HL-60 (cell line): ENCODE data around the gene LRGUK.

Experiments
- DNase-seq, 2 experiments: peaks; one replicate each; pipeline ENCODE4 v3.0.0-alpha.2; 2010 to 2020; ENCODE audit warnings: low read depth in 1 of 2, low spot score in 1 of 2
- H3K27ac ChIP-seq: fragments of 250-450 bp; sonication (Bioruptor Pico); replicated peaks from 2 replicates; pipeline ENCODE4 v1.5.1; 2020; ENCODE audit warnings: mild to moderate bottlenecking, moderate library complexity
- H3K27me3 ChIP-seq: fragments of 250-450 bp; sonication (Bioruptor Pico); 2 replicates; pipeline ENCODE4 v1.5.1; 2021; ENCODE audit warnings: mild to moderate bottlenecking, moderate library complexity; ENCODE audit not compliant: insufficient read depth, poor library complexity, severe bottlenecking
- H3K4me3 ChIP-seq: replicated peaks from 2 replicates; pipeline ENCODE4 v1.5.1; 2011; ENCODE audit warnings: mild to moderate bottlenecking, control low read depth, low read length; ENCODE audit not compliant: insufficient read depth
- GABPA ChIP-seq: IDR thresholded peaks from 2 replicates; pipeline ENCODE4 v1.6.1; 2012; ENCODE audit warnings: low read depth
- POLR2AphosphoS5 ChIP-seq: IDR thresholded peaks from 2 replicates; pipeline ENCODE4 v1.6.1; 2012; ENCODE audit warnings: low read depth
- SPI1 ChIP-seq: IDR thresholded peaks from 2 replicates; pipeline ENCODE4 v1.6.1; 2012; ENCODE audit warnings: low read depth, mild to moderate bottlenecking, borderline replicate concordance
- TF ChIP-seq, protein P1 (sequence below): IDR thresholded peaks from one replicate; pipeline ENCODE4 v1.5.1; 2011; ENCODE audit warnings: low read length, control low read depth, inconsistent platforms; ENCODE audit not compliant: insufficient read depth
- TF ChIP-seq, protein P2 (sequence below): IDR thresholded peaks from 2 replicates; pipeline ENCODE4 v1.6.1; 2012; ENCODE audit warnings: low read depth; ENCODE audit not compliant: insufficient replicate concordance

LRGUK gene

DNA sequence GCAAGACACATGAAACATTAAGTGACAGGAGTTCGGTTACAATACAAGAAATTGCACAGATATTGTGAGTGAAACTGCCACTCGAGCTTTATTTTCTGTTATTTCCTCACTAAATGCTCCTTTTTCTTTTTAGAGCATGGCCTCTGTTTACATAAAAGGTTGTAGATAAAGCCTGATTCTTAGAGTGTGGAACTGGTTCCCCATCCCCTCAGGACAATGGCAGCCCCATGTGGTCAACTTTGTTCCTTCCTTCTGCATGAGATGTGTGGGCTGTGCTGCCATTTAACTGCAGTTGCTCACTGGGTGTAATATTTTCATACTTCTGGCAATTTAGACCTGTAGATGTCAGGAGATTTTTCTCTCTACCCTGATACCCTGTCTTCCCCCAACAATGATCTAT, 70.2 kb downstream of the LRGUK start:
- H3K27ac ChIP-seq, result no peak overlapping the region
- H3K27me3 ChIP-seq, result peaks cover 2% of the 10 kb centered on the region
- TF ChIP-seq SPI1 (no peak), POLR2AphosphoS5 (no peak), GABPA (no peak)
- TF ChIP-seq, protein P1, sequence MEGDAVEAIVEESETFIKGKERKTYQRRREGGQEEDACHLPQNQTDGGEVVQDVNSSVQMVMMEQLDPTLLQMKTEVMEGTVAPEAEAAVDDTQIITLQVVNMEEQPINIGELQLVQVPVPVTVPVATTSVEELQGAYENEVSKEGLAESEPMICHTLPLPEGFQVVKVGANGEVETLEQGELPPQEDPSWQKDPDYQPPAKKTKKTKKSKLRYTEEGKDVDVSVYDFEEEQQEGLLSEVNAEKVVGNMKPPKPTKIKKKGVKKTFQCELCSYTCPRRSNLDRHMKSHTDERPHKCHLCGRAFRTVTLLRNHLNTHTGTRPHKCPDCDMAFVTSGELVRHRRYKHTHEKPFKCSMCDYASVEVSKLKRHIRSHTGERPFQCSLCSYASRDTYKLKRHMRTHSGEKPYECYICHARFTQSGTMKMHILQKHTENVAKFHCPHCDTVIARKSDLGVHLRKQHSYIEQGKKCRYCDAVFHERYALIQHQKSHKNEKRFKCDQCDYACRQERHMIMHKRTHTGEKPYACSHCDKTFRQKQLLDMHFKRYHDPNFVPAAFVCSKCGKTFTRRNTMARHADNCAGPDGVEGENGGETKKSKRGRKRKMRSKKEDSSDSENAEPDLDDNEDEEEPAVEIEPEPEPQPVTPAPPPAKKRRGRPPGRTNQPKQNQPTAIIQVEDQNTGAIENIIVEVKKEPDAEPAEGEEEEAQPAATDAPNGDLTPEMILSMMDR, result no peak
- TF ChIP-seq, protein P2, sequence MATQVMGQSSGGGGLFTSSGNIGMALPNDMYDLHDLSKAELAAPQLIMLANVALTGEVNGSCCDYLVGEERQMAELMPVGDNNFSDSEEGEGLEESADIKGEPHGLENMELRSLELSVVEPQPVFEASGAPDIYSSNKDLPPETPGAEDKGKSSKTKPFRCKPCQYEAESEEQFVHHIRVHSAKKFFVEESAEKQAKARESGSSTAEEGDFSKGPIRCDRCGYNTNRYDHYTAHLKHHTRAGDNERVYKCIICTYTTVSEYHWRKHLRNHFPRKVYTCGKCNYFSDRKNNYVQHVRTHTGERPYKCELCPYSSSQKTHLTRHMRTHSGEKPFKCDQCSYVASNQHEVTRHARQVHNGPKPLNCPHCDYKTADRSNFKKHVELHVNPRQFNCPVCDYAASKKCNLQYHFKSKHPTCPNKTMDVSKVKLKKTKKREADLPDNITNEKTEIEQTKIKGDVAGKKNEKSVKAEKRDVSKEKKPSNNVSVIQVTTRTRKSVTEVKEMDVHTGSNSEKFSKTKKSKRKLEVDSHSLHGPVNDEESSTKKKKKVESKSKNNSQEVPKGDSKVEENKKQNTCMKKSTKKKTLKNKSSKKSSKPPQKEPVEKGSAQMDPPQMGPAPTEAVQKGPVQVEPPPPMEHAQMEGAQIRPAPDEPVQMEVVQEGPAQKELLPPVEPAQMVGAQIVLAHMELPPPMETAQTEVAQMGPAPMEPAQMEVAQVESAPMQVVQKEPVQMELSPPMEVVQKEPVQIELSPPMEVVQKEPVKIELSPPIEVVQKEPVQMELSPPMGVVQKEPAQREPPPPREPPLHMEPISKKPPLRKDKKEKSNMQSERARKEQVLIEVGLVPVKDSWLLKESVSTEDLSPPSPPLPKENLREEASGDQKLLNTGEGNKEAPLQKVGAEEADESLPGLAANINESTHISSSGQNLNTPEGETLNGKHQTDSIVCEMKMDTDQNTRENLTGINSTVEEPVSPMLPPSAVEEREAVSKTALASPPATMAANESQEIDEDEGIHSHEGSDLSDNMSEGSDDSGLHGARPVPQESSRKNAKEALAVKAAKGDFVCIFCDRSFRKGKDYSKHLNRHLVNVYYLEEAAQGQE, result no peak
- H3K4me3 ChIP-seq, result no peak overlapping the region
- DNase-seq, result no peak

DNA sequence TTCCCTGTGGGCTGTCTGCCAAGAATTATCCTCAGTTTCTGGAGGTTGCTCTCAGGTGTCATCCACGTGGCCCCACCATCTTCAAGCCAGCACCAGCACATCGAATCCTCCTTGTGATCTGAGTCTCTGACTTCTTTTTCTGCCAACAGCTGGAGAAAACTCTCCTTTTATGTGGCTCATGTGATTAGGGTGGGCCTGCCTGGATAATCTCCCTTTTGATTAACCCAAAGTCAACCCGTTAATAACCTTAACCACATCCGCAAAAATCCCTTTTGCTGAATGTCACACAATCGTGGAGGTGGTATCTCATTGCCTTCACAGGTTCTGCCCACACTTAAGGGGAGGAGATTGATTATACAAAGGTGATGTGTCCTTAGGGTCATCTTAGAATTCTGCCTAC, 73.8 kb downstream of the LRGUK start:
- DNase-seq, result no peak
- TF ChIP-seq POLR2AphosphoS5, result no peak
- no peak for TF ChIP-seq SPI1
- TF ChIP-seq, protein P1, result no peak
- TF ChIP-seq, protein P2, result no peak
- no peak for TF ChIP-seq GABPA
- Histone ChIP-seq H3K4me3 (no peak overlapping the region), H3K27ac (no peak overlapping the region), H3K27me3 (no peaks in the 10 kb centered on the region)

DNA sequence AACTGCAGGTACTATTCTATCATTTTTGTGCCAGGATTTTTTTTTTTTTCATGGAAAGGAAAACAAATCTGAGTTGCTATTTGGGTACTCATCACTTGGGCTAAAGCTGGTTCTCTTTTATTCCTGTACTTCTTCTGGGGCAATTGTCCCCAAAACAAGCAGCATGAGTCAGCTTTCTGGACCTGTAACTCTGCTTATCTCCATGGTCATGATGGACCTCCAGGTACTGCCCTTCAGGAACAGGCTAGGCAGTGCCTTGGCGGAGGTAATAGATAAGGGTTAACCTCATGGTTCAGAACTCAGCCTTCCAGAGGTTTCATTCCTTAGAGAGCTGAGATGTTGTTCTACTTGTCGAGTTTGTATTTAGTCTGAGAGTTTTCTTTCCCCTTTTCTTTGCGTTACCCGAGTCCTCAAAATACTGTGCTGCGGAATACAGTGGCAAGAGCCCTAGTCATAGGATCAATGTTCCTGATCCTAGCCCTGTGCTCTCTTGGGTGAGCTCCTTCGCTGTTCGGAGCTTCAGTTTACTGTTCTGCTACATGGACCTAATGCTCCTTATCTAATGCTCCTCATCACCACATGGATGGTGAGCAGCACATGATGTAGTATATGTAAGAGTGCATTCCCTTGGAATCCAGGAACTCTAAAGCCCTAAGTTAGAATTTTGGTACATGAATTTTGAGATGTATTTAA, 74.6 kb downstream of the LRGUK start:
- Histone ChIP-seq H3K4me3 (no peak overlapping the region), H3K27me3 (no peaks in the 10 kb centered on the region), H3K27ac (no peak overlapping the region)
- TF ChIP-seq GABPA (no peak), POLR2AphosphoS5 (no peak), SPI1 (no peak)
- TF ChIP-seq, protein P2, result no peak
- TF ChIP-seq, protein P1, result no peak
- DNase-seq, result no peak
